Left renal cortex interstitium (tissue), 4 donors: ENCODE data around the gene FANCG. TPM values are rescaled to one million over a fixed set of nuclear protein-coding genes. Genes with fewer than 3 reads are reported as not detected.

ENCODE experiments used
- DNase-seq, 4 donors: peaks; one replicate each; pipeline ENCODE4 v3.0.0-alpha.2; 2013; ENCODE audit warnings: low read depth in 4 of 4, low spot score in 2 of 4, missing footprints in 1 of 4
- polyA plus RNA-seq, 4 donors: library from polyadenylated mRNA; unstranded; fragments of 120-200 nt; gene quantifications; one replicate each; pipeline ENCODE4 v1.2.1, GENCODE V29; 2013; ENCODE audit not compliant: insufficient read length in 4 of 4

FANCG gene
- polyA plus RNA-seq, 4 donors, result 36.7 to 53.1 (median 42.4) TPM

DNA sequence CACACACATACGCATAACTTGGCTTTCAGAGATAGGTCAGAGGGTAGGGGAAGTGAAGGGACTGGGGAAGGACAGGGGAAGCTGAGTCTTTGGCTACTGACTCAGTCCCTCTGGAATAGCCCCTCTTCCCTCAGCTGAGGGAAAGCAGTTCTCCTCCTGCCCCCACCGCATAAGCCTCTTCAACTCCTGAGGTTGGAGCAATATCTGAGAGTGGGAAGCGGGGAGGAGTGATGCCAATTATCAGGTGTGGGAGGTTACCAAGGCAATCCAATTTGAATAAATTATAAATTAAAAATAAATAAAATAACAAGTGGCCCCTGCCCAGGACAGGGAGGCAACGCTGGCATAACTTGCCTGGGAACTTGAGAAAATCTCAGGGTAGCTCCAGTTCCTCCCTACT is 24.8 kb upstream of the FANCG start:
- no peak for DNase-seq

DNA sequence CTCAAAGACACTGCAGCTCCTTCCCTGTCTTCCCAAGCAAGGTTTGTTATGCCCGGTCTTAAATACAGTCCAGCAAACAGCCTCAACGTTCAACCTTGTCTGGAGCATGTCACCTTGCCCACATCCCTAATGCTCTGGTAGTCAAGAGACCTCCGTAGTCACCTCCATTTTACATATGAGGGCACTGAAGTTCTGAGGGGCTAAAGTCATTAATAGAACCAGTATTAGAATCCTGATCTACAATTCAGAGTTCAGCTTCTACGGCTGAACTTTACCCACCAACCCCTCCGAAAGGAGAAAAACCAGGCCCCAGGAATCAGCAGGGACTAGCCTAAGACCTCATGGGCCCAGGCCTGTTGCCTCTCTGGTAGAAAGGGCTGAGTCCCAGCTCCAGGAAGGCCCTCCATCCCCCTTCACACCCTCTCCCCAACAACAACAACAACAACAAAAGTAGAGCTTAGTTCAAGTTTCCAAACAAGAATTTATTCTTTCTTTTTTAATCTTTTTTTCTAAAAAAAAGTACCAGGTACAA is 24.0 kb upstream of the FANCG start:
- no peak for DNase-seq

DNA sequence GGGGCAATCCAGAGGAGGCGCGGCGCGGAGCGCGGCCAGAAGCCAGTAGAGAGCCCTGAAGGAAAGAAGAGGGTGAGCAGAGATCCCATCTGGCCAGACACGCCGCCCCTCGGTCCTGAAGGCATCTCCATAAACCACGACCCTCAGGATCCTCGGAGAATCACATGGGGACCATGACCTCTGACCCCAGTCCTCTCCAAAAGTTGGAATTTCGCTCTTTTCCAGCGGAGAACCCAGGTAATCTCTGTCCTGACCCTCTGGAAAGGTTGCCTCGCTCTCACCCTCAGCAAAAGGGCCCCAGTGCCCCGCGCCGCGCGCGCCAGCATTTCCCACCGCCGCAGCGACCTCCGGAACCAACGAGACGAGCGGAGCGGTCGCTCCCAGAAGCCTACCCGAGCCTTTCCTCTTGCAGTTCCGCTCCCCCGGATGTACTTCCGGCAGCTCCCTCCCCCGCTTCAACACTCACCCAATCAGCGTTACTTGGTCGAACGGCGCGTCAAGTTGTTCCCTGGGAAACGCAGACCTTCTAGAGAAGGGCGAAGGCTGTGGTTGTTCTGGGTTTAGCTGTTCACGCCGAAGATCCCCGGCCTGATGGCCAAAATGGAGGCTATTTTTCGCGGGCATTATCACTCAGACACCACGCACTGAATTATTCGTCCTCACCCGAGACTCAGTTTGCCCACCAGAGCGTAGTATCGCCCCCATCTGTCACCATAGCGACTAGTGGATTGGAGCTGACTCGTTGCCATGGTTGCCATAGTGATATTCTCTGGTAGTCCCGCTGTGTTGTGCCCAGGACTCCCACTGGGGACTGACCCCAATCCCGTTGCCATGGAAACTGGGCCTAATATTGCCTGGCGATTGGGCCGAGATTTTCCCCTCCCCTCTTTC is 23.3 kb upstream of the FANCG start, which contains the start of gene STOML2:
STOML2 (minus strand) TSS at position 363 of the 891 bp plus-strand sequence; CDS start at position 326, 37 bp downstream.
- DNase-seq, result peak in 3 of 4 donors; percentile 78 to 92 (median 87)

DNA sequence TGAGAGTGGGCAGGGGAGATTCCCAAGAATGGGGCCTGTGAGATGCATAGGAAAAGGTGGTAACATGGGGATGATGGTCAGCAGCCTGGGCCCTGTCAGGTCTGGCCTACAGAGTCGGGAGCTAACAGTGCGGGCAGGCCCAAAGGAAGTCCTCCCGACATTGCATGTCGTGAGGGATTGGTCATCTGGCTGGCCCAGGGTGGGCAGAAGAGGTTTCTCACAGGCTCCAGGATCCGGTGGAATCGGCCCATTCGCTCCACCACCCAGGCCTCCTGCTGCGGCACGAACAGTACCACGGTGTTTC is 22.7 kb upstream of the FANCG start:
- no peak for DNase-seq

DNA sequence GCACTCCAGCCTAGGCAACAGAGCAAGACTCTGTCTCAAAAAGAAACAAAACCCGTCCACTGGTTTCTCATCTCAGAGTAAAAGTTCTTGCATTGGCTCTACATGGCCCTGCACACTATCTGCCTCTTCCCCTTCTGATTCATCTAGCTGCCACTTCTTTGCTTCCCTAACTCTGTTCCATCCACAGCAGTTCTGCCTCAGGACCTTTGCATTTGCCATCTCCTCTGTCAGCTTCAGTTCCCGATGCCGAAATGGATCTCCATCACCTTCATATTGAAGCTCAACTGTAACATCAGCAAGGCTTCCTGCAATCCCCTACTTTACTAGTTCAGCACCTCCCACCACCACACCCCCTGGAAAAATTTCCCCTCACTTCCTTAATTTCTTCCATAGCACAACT is 17.8 kb upstream of the FANCG start:
- DNase-seq, result no peak

DNA sequence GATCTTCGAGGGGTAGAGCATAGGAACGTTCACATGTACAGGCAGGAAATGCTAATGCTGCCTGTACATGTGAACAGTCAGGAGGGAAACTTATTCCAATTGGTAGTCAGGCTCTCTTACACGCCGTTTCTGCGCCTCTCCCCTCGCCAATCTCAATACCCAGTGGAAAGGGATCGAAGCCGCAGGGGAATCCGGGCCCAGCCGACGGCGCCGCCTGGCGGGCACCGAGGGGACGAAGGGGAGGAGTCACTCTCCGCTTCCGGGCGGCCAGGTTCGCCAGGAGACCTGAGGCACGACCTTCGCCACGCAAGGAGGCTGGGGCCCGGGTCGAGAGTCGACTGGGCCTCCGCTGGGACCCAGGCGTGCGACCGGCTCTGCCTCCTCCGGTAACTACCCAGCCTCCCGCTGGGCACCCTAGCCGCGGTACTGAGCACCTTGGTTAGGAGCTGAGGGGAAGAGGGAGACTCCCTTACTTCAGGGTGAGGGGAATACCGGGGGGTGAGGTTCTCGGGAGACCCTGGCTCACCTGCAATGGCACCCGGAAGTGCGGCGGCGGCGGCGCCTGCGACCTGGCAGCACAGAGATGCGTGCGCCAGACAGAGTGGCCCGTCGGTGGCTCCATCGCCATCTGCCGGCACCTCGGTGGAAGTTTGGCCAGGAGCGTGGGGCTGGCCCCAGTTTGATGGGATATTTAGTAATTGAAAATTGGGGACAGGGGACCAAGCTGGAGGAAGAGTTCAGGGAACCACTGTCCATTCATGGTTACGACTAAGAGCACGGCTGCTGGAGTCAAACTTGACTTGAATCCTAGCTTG is 16.5 kb upstream of the FANCG start, which contains the start of gene PIGO:
PIGO (minus strand) TSS at position 557 of the 815 bp plus-strand sequence. CDS start 1,026 bp downstream, outside the sequence.
- DNase-seq, result peak in 1 of 4 donors; percentile 69

DNA sequence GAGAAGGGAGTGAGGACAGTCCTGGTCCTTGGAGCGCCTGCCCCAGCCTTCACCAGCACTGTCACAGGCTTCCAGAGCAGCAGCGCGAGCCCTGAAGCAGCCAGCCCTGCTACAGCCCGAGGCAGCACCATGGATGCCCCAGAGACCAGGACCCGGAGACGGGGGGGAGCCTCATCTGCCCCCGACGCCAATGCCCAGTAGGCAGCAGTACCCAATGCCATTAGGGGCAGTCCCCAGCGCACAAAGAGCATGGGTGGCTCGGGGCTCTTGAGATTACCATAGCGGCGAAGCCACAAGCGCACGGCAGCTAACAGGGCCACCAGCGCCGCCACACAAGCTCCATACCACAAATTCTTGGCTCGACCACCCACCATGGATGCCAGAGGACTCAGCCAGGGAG is 11.8 kb upstream of the FANCG start:
- no peak for DNase-seq

DNA sequence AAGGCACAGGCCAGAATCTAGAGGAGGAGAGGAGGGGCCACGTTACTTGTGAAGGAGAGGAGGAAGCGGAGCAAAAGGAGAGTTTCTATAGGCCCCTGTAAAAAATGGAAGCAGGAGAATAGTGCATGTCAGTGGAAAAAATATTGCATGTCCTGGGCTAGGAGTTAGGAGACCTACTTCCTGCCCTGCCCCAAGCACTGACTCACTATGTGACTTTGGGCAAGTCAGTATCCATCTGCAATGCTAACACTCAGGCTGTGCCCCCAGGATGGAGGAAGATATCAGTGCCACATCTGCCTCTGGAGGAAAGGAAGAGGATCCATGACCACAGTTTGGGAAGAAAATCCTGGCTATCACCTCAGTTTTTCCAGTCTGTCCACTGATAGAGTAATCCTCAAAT is 9.7 kb upstream of the FANCG start:
- no peak for DNase-seq

DNA sequence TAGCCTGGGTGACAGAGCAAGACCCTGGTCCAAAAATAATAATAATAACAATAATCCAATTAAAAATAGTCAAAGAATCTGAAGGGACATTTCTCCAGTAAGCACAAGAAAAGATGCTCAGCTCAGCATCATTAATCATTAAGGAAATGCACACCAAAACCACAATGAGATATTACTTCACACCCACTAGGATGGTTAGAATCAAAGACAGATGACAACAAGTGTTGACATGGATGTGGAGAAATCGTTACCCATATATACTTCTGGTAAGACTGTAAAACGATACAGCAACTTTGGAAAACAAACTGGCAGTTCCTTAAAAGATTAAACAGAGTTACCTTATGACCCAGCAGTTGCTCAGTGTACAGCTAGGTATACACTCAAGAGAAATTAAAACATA is 5.3 kb upstream of the FANCG start:
- no peak for DNase-seq

DNA sequence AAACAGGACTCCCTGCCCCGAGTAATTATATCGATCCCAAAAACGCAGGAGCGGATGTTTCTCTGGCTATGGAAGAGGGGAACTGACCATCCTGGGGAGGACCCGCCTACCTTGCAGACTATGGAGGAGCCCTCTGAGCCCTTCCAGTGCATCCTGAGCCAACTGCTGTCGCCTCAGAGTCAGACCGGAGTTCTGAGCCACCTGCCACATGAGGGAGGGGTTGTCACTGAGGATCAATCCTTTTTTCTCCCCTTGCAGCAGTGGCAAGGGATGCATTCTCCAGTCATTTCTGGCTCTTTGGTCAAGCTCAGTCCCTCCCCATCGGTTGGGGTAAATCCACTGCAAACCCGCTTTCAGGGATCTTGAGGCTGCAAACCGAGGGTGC is 709 bp downstream of the FANCG start:
- DNase-seq, result no peak

DNA sequence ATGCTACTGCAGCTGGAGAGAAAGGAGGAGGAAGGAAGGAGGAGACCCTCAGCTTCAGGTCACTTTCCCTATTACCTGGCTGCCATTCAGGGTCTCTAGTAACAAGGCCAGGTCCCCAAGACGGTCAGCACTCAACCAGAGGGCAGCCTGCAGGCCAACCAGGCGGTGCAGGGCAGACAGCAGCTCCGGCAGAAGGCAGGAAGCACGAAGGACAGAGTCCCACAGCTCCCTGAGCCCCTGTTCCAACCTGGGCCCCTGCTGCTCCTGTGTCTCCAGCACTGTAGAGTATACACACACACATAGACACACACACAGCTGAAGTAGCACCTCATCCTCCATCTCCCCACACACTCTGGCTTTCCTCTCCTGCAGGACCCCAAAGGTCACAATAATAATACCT is 1.7 kb downstream of the FANCG start:
- DNase-seq, result no peak

DNA sequence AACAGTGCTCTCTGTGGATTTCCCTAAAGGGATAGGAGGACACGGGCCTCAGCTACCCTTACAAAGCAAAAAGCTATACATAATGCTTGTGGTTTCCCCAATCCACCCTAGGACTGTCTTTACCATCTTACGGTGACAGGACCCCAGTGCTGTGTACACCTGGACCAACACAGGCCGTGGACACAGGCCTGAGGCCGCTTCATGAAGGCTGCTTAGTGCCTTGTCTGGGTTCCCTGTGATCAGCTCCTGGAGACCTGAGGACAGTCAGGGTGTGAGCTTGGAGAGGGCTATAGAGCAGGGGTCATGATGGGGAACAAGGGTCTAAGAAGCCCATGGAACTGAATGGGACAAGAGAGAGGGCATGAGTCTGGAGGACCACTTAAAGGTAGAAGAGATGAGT is 2.9 kb downstream of the FANCG start:
- no peak for DNase-seq

DNA sequence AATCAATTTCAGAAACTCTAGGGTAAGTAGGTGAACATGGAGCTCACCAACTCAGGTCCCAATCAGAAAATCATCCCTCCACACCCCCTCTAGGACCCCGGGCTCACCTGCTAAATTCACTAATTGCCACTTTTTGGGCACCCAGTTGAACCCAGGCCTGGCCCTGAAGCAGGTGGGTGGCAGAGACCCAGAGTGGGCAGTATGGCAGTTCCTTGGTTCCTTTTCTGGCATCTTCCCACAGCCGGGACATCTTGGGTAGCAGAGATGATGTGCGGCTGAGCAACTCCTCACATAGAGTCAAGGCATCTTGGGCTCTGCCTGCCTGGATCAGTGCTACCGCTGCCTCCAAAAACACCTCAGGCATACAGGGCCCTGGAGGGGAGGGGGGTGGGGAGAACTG is 4.4 kb downstream of the FANCG start:
- DNase-seq, result no peak

DNA sequence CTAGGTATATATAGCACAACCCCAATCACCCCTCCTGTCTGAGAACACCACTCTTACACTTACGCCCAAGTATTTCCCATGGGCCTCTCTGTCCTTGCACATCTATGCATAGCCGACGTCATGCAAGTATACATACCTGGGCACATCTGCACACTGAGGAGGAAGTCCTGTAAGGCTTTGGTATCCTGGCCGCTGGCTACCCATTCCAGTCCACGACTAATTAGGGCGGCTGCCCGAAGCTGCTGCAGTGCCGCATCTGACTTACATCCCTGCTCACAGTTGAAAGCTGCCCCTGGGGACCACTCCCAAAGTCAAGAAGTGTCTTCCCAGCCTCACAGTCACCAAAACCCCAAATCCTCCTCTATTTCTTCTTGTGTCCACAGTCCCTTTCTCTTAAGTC is 5.0 kb downstream of the FANCG start:
- DNase-seq, result no peak

DNA sequence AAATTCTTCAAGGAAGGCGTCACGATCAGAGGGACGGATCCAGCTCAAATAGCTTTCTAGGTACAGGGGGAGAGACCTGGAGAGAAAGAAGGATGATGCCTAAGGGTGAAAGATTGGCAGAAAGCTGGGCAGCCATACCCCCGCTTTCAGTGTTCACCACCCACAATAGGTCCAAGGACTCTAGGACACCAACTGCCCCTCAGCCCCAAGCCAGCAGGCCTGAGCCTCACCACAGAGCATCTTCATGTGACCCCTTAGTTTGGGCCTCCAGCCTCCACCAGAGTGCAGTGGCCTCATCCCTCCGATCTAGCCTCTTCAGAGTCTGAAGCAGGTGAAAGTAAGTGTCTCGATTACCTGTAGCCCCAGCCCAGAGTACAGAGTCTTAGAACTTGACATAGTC is 5.6 kb downstream of the FANCG start:
- DNase-seq, result no peak

DNA sequence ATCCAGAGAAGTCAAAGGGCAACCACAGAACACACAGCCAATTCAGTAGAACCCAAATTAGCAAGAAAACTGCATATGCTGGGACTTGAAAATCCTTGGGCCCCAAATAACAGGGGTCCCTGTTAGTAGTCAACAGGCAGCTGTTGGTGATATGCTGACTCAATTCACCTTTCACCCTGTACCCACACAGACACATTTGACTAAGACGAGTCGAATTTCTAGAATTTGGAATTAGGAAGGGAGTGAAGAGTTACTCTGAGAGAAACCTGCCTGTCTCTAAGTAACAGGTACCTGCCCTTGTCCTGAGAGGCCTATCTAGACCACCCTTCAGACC is 6.5 kb downstream of the FANCG start:
- no peak for DNase-seq

DNA sequence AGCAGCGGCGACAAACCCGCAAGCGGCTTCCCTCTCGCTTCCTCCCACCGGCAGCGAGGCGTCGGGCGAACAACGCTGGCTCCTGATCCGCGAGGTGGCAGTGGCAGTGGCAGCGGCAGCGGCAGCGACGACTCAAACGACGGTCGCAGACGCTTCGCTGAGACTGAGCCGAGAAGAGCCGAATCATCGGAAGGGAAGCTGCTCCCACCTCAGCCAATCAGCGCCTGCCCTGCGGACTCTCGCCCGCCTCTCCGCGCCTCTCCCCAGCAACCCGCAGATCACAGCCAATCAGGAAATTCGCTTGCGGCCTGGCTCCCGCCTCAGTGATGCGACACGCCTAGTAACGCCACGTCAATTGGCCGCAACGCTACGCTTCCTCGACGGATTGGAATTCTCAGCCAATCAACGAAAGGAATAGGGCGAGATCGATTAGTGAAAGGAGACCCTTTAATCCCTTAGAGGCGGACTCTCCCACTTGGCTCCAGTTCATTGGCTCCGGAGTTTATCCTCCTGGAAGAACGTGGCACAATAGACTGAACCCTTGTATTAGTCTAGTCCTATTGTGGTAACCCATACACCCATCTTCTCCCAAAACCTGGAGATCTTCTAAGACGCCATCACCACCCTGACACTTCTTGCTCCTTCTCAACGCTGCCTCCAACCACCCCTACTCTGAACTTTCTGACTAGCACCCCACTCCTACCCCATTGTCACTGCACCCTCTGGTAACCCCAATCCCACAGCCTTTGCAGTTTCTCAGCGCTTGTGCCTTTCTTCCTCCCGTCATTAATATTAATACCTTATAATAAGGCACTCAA is 7.1 kb downstream of the FANCG start, which contains the start of gene VCP:
VCP (minus strand) TSS at position 165 of the 818 bp plus-strand sequence. CDS start 272 bp downstream, outside the sequence.
- peak; percentile 91 to 96 (median 92) for DNase-seq

DNA sequence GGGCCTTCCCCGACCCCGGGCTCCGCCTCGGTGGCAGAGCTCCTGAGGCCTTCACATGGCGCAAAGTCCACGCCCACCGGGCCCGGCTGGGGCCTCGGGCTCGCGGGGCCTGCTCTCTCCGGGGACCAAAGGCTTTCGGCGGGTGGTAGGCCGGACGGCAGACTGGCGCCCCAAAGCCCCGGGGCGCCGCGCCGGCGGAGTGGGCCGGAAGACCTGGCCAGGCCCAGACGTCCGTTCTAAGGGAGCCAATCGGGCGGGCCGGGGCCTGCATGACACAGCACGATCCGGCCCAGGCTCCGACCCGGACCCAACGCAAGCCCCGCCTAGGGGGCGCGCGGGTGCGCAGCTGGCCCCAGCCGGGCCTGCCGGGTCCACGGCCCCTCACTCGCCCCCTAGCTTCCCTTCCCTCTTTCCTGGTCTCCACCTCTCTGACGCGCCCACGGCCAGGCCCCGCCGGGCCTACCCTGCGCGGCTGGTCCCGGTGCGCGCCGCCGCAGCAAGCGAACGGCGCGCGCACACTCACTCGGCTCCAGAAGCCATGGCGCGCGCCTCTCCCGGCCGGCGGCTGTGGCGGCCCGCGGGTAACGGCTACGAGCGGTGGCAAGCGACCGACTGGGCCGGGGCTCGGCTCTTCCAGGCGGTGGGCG is 7.8 kb downstream of the FANCG start:
- peak; percentile 71 to 75 (median 72) for DNase-seq

DNA sequence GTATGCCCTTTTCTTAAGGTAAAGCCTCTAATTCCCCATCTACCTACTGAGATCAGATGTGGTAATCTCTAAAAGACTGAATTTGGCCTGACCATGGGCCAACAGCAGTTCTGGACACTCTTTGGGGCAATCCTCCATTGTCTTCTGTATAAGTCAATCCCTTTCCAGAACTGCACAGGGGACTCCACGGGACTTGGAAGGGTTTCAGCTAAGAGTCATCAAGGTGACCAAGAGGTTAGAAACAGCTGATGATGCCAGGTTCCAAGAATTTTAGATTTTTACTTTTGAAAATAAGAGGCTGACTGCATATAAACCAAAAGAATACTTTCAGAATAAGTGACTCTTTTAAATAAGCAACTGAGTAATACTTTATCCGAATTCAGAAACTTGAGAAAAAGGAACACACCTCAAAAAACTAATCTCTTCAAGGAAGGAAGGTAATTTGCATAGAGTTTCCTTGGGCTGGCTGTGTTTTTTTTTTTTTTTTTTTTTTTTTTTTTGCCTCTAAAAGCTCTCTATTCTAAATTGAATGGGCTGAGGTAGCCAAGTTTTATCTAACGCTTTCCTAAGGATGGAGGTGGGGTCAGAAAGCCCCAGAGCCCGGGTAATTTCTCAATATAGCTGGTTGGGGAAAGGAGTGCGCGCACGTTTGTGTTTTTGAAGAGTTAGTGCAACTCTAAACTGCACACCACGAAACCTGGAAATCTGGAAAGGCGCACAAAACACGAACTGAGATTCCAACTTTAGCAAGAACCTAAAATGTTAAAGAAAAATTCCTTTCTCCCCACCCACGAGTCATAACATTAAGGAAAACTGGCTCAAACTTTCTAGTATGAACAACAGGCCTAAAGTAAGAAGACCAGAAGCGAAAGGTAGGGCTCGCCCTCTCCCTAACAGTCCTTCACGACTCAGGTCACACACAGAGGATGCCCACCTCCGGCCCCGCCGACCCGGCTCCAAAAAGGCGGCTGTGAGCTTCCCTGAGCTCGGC is 8.6 kb downstream of the FANCG start:
- no peak for DNase-seq
